Measurements from ENCODE around the gene GLI3. TPM values are rescaled to one million over a fixed set of nuclear protein-coding genes. Genes with fewer than 3 reads are reported as not detected.

GLI3 gene
- total RNA-seq, 1 donor from 2014 or later = 27.7 TPM

- Mint-ChIP-seq H3K4me3 (ENCODE audit: unreplicated experiment) (no peak overlapping the region), H3K27ac (ENCODE audit: unreplicated experiment) (no peak overlapping the region), H3K36me3 (ENCODE audit: low read depth, unreplicated experiment) (peaks cover 13% of the 10 kb centered on the region), H3K9me3 (ENCODE audit: unreplicated experiment) (no peaks in the 10 kb centered on the region), H3K27me3 (ENCODE audit: low read depth, unreplicated experiment) (no peaks in the 10 kb centered on the region), H3K4me1 (ENCODE audit: low read depth, unreplicated experiment) (peaks cover 34% of the 10 kb centered on the region)
- Histone ChIP-seq H4K20me1 (ENCODE audit: insufficient read depth, low read length) (peaks cover 27% of the 10 kb centered on the region), H3K4me2 (ENCODE audit: low read length) (no peak overlapping the region), H3K9me3 (ENCODE audit: insufficient read depth, low read depth, low read length) (no peaks in the 10 kb centered on the region), H3K79me2 (ENCODE audit: insufficient read depth, low read length) (no peaks in the 10 kb centered on the region), H3K4me1 (ENCODE audit: insufficient read depth, low read length) (peaks cover 13% of the 10 kb centered on the region), H3K9ac (ENCODE audit: low read length) (no peak overlapping the region), H3K36me3 (ENCODE audit: insufficient read depth, low read length) (no peaks in the 10 kb centered on the region), H3K27ac (ENCODE audit: low read depth, low read length) (no peak overlapping the region), H2AFZ (ENCODE audit: low read depth, low read length) (no peak overlapping the region), H3K27me3 (ENCODE audit: insufficient read depth, low read length) (no peaks in the 10 kb centered on the region), H3K4me3 (ENCODE audit: insufficient read depth, low read depth, low read length) (no peak overlapping the region)
- TF ChIP-seq EZH2 (IDR thresholded peaks at IDR 0.05; ENCODE audit: insufficient read depth, low read length) = no peak
- TF ChIP-seq, protein P1, sequence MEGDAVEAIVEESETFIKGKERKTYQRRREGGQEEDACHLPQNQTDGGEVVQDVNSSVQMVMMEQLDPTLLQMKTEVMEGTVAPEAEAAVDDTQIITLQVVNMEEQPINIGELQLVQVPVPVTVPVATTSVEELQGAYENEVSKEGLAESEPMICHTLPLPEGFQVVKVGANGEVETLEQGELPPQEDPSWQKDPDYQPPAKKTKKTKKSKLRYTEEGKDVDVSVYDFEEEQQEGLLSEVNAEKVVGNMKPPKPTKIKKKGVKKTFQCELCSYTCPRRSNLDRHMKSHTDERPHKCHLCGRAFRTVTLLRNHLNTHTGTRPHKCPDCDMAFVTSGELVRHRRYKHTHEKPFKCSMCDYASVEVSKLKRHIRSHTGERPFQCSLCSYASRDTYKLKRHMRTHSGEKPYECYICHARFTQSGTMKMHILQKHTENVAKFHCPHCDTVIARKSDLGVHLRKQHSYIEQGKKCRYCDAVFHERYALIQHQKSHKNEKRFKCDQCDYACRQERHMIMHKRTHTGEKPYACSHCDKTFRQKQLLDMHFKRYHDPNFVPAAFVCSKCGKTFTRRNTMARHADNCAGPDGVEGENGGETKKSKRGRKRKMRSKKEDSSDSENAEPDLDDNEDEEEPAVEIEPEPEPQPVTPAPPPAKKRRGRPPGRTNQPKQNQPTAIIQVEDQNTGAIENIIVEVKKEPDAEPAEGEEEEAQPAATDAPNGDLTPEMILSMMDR (IDR thresholded peaks at IDR 0.05; ENCODE audit: insufficient read depth, low read depth, low read length) = no peak
- DNase-seq (ENCODE audit: low read depth) = no peak
- no peak for FAIRE-seq
Observed at GRCh38 chr7:42099066-42099465, 137.9 kb downstream of the GLI3 start.

DNA sequence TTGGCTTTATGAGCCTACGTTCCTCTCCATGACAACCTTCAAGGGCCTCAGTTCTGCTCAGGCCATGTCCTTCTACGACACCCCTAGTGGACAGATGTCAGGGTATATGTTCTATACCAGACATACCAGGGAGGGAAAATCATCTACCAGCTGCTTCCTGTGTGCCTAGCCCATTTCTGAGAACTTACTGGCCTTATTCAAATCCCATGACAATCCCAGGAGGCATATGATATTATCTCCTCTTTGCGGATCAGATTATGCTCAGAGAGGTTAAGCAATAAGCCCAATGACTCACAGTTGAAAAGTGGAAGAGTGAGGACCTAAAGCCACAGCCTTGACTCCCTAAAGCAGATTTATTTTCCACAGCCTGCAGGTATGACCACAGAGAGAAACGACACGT lies 139.3 kb downstream of the GLI3 start:
- H4K20me1 ChIP-seq (ENCODE audit: insufficient read depth, low read length) = peaks cover 31% of the 10 kb centered on the region
- H3K4me3 Mint-ChIP-seq (ENCODE audit: unreplicated experiment) = no peak overlapping the region
- FAIRE-seq (no peak), DNase-seq (ENCODE audit: low read depth) (peak; percentile 82)
- no peaks in the 10 kb centered on the region for H3K9me3 Mint-ChIP-seq (ENCODE audit: unreplicated experiment)
- no peak overlapping the region for H3K27ac Mint-ChIP-seq (ENCODE audit: unreplicated experiment)
- H3K4me3 ChIP-seq (ENCODE audit: insufficient read depth, low read depth, low read length) = no peak overlapping the region
- no peaks in the 10 kb centered on the region for H3K27me3 ChIP-seq (ENCODE audit: insufficient read depth, low read length)
- H3K9ac ChIP-seq (ENCODE audit: low read length) = no peak overlapping the region
- peaks cover 13% of the 10 kb centered on the region for H3K4me1 ChIP-seq (ENCODE audit: insufficient read depth, low read length)
- H3K36me3 Mint-ChIP-seq (ENCODE audit: low read depth, unreplicated experiment) = peaks cover 13% of the 10 kb centered on the region
- no peak overlapping the region for H3K27ac ChIP-seq (ENCODE audit: low read depth, low read length)
- H3K36me3 ChIP-seq (ENCODE audit: insufficient read depth, low read length) = no peaks in the 10 kb centered on the region
- H2AFZ ChIP-seq (ENCODE audit: low read depth, low read length) = no peak overlapping the region
- peaks cover 27% of the 10 kb centered on the region for H3K4me1 Mint-ChIP-seq (ENCODE audit: low read depth, unreplicated experiment)
- H3K79me2 ChIP-seq (ENCODE audit: insufficient read depth, low read length) = no peaks in the 10 kb centered on the region
- H3K9me3 ChIP-seq (ENCODE audit: insufficient read depth, low read depth, low read length) = no peaks in the 10 kb centered on the region
- peak overlapping the region; percentile 5 for H3K4me2 ChIP-seq (ENCODE audit: low read length)
- no peak for TF ChIP-seq EZH2 (IDR thresholded peaks at IDR 0.05; ENCODE audit: insufficient read depth, low read length)
- TF ChIP-seq, protein P1 (IDR thresholded peaks at IDR 0.05; ENCODE audit: insufficient read depth, low read depth, low read length) = peak; percentile 37
- H3K27me3 Mint-ChIP-seq (ENCODE audit: low read depth, unreplicated experiment) = no peaks in the 10 kb centered on the region

- Histone ChIP-seq H3K79me2 (ENCODE audit: insufficient read depth, low read length) (peaks cover 4% of the 10 kb centered on the region), H3K4me1 (ENCODE audit: insufficient read depth, low read length) (peaks cover 16% of the 10 kb centered on the region), H4K20me1 (ENCODE audit: insufficient read depth, low read length) (peaks cover 36% of the 10 kb centered on the region), H3K27ac (ENCODE audit: low read depth, low read length) (no peak overlapping the region), H3K36me3 (ENCODE audit: insufficient read depth, low read length) (no peaks in the 10 kb centered on the region), H3K9me3 (ENCODE audit: insufficient read depth, low read depth, low read length) (no peaks in the 10 kb centered on the region), H3K27me3 (ENCODE audit: insufficient read depth, low read length) (no peaks in the 10 kb centered on the region), H3K4me3 (ENCODE audit: insufficient read depth, low read depth, low read length) (no peak overlapping the region), H2AFZ (ENCODE audit: low read depth, low read length) (no peak overlapping the region), H3K9ac (ENCODE audit: low read length) (no peak overlapping the region), H3K4me2 (ENCODE audit: low read length) (no peak overlapping the region)
- DNase-seq (ENCODE audit: low read depth) = peak; percentile 79
- TF ChIP-seq, protein P1 (IDR thresholded peaks at IDR 0.05; ENCODE audit: insufficient read depth, low read depth, low read length) = no peak
- TF ChIP-seq EZH2 (IDR thresholded peaks at IDR 0.05; ENCODE audit: insufficient read depth, low read length) = no peak
- peaks cover 28% of the 10 kb centered on the region for H3K4me1 Mint-ChIP-seq (ENCODE audit: low read depth, unreplicated experiment)
- H3K27me3 Mint-ChIP-seq (ENCODE audit: low read depth, unreplicated experiment) = no peaks in the 10 kb centered on the region
- H3K27ac Mint-ChIP-seq (ENCODE audit: unreplicated experiment) = peak overlapping the region; percentile 66
- no peak for FAIRE-seq
- peak overlapping the region; percentile 8 for H3K4me3 Mint-ChIP-seq (ENCODE audit: unreplicated experiment)
- H3K36me3 Mint-ChIP-seq (ENCODE audit: low read depth, unreplicated experiment) = peaks cover 13% of the 10 kb centered on the region
- H3K9me3 Mint-ChIP-seq (ENCODE audit: unreplicated experiment) = no peaks in the 10 kb centered on the region
Observed at GRCh38 chr7:42096681-42097561, 140.1 kb downstream of the GLI3 start.
